Measurements from ENCODE around the gene REPS1.
"Not testable (repeated sequence)": the region's sequence is repeated elsewhere in the genome, so short reads cannot be mapped to it uniquely, and the experiment has no call there.

Gene REPS1

DNA sequence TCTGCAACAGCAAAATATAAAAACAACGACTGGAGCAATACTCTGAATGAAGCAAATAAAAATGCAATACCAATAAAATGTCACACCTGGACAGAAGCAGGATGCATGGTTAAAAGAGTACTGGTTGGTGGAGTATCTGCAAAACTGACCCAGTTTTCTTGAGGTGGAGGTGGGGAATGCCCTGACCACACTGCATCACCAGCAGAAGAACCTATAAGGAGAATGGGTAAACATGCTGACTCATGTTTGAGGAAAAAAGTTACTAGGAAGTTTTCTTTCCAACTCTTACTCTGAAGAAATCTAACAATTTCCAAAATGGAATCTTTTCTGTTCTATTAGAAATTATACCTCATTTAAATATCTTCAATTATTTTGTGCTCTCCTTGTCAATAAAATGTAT lies 43.6 kb downstream of the REPS1 start:
- intact Hi-C loops (cut with DNase I): no loop called here
- no peak for DNase-seq

DNA sequence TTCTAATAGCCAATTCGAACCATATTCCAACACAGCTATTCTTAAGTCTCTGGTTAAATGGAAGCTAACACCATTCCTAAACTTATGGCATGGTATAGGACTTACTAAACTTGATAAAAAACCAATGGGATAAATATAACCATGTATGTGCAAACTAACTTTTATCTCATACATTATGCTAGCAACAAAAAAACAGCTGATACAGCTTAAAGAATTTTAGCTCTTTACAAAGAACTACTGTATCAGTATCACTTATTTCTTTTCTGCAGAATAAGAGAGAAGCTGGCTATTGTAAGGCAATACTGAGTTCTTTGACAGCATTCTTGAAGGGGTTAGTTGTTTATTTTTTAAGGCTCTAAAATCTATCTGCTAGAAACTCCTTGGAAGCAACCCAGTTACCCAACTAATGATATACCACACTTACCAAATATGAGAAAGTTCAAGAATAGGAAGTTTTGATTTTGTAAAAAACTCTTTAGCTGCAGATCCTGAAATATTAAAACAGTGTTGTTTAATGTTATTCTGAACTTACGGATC lies 44.9 kb downstream of the REPS1 start:
- intact Hi-C loops (cut with DNase I): no loop called here
- DNase-seq: no peak

- DNase-seq; intact Hi-C loops (cut with DNase I): not testable (repeated sequence)
Measured at GRCh38 chr6:138936873-138937272, 51.2 kb downstream of the REPS1 start.

GRCh38 chr6:138931660-138932059 lies 56.4 kb downstream of the REPS1 start:
- intact Hi-C loops (cut with DNase I): no loop called here
- DNase-seq: no peak

GRCh38 chr6:138926579-138926978 lies 61.5 kb downstream of the REPS1 start:
- DNase-seq: no peak
- intact Hi-C loops (cut with DNase I): no loop called here

DNA sequence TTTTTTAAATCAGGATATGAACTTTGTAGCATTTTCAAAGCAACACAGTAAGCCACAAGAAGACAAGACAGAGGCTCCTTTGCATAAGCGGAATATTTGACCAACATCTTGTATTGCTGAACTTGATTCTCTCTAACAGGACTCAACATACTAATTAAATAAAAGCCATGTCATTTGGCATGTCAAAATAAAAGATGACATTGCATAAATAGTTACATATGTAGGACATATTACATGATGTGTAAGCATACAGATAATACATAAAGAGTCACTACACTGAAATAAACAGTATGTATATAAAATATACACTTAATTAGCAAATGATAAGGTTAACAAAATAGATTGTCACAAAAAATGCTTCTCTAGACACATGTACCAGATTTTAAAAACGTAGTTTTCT lies 62.2 kb downstream of the REPS1 start:
- no peak for DNase-seq
- intact Hi-C loops (cut with DNase I): no loop called here

DNA sequence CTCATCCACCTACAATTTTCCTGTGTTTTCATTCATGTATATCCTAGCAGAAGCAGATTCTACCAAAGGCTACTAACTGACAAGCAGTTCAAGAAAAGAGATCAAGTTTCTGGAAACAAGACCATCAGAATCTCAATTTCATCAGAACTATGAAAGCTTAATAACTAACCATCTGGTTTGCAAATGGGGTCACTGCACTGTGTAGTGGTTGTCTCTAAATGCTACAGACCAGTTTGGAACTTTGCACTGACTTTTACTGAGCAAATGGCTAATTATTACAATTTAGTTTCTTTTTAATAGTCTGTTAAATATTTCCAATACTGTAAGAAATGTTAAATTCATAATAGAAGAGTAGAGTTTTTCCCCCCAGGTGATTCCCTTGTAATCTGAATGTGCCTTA lies 64.5 kb downstream of the REPS1 start:
- intact Hi-C loops (cut with DNase I): no loop called here
- no peak for DNase-seq

DNA sequence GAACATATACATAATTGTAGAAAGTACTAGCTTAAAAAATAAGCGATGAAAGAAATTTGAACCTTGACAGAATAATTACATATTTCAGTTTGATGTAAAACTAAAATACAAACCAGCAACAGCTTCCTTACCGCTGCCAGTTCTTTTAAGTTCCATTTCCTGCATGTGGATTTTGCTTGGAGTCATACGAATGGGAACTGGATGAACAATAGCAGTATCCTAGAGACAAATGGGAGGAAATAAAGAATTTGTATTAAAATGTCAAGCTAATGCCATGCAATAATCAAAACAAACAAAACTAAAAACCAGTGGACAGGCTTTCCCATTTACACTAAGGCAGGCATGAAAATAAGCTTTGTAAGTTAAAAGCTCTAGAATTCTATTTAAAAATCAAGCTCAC lies 67.1 kb downstream of the REPS1 start:
- intact Hi-C loops (cut with DNase I): no loop called here
- DNase-seq: no peak

- intact Hi-C loops (cut with DNase I): no loop called here
- no peak for DNase-seq
Measured at GRCh38 chr6:138914701-138915100, 73.4 kb downstream of the REPS1 start.

DNA sequence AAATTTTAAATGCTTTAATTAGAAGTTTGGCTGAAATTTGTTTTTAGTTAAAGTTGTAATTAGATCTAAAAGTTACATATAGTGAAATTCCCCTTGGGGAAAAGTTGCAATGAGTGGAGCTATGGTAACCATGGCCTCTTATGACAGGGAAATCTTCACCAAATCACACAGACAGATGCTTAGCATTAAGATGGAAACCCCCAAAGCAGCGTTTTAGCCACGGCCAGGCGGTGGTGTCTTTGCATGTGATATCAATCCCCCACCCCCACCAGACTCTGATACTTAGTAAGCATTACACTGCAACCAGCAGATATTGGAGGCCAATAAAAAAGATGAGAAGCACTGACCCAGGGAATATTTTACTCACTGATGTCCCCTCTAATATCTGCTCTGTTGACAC lies 75.7 kb downstream of the REPS1 start:
- no peak for DNase-seq
- intact Hi-C loops (cut with DNase I): no loop called here

DNA sequence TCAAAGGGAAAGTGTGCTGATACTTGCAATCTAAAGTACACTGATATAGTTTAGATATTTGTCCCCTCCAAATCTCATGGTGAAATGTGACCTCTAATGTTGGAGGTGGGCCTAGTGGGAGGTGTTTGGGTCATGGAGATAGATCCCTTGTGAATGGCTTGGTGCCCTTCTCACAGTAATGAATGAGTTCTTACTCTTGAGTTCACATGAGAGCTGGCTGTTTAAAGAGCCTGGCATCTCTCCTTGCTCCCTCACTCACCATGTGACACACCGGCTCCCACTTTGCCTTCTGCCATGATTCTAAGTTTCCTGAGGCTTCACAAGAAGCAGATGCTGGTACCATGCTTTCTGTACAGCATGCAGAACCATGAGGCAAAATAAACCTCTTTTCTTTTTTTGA lies 78.1 kb downstream of the REPS1 start:
- no peak for DNase-seq
- intact Hi-C loops (cut with DNase I): no loop called here

DNA sequence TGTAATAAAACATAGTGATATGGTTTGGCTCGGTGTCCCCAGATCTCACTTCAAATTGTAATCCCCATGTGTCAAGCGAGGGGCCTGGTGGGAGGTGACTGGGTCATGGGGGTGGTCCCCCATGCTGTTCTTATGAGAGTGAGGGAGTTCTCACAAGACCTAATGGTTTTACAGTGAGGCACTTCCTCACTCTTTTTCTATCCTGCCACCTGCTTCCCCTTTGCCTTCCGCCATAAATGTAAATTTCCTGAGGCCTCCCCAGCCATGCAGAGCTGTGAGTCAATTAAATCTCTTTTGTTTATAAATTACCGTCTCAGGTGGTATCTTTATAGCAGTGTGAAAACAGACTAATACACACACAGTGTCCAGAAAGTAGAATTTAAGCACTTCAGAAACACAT lies 78.5 kb downstream of the REPS1 start:
- intact Hi-C loops (cut with DNase I): no loop called here

GRCh38 chr6:138907167-138907566 lies 80.9 kb downstream of the REPS1 start:
- intact Hi-C loops (cut with DNase I): no loop called here
- no peak for DNase-seq

More for the DNA sequence above, 78.5 kb downstream of the REPS1 start:
- DNase-seq: no peak

DNA sequence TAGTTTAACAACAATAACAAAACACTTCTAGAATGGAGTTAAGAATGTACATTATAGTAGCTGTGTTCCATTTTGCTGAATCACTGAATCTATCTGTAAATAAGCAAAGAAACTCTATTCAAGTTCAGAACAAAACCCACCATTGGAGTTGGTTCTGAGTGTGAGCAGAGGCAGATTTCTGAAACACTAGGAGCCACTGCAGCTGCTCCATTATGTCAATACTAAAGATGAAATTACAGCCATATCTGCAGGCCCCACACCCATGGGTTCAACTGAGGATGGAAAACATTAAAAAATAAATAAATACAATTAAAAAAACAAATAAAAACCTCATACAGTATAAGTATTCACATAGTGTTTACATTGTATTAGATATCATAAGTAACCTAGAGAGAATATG lies 91.0 kb downstream of the REPS1 start:
- intact Hi-C loops (cut with DNase I): no loop called here
- no peak for DNase-seq

DNA sequence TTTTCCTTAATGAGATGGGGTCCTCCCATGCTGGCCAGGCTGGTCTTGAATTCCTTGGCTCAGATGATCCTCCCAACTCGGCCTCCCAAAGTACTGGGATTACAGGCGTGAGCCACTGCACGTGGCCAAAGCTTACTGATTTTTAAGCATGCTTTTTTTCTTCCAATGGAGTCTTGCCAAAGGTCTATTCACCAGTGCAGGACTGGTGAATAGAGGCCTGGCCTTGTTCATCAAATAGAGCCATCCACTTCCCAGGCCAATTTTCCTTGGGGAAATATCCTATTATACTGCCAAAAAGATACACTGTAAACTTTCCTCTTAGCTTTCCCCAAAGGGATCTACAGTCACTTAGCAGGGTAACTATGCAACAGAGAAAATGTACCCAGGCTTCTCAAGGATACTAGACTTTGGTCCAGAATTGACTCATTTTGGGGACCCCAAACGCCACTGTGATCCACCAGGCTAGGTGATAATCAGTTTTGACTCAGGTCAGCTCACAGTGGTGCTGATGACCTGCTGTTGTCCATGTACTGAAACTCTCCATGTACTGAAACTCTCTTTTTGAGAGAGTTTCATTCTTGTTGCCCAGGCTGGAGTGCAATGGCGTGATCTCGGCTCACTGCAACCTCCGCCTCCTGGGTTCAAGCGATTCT lies 91.8 kb downstream of the REPS1 start:
- intact Hi-C loops (cut with DNase I): no loop called here
- DNase-seq: no peak

DNA sequence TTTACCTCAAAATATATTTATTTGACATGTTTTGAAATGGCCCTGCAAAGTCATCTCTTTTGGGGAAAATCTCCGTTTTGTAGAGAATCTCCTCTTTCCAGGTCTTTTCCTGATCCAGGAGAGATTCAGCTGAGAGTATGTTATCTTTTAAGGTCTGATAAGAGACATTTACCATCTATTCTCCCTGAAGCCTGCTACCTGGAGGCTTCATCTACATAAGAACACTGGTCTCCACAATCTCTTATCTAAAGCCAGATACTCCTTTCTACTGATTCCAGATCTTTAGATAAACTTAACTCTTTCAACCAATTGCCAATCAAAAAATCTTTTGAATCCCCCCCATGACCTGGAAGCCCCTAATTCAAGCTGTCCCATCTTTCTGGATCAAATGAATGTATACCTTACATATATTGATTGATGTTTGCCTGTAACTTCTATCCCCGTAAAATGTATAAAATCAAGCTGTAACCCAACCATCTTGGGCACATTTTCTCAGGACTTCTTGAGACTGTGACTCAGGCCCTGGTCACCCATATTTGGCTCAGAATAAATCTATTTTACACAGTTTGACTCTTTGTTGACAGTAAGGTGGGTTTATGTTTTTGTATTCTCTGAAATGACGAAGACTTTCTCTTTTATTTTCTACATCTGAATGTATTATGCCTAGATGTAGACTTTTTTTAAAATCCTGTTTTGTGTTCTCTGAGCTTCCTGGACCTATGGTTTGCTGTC lies 96.6 kb downstream of the REPS1 start:
- DNase-seq: no peak
- intact Hi-C loops (cut with DNase I): no loop called here

GRCh38 chr6:138885156-138885819 lies 102.8 kb downstream of the REPS1 start:
- DNase-seq: no peak
- intact Hi-C loops (cut with DNase I): no loop called here

DNA sequence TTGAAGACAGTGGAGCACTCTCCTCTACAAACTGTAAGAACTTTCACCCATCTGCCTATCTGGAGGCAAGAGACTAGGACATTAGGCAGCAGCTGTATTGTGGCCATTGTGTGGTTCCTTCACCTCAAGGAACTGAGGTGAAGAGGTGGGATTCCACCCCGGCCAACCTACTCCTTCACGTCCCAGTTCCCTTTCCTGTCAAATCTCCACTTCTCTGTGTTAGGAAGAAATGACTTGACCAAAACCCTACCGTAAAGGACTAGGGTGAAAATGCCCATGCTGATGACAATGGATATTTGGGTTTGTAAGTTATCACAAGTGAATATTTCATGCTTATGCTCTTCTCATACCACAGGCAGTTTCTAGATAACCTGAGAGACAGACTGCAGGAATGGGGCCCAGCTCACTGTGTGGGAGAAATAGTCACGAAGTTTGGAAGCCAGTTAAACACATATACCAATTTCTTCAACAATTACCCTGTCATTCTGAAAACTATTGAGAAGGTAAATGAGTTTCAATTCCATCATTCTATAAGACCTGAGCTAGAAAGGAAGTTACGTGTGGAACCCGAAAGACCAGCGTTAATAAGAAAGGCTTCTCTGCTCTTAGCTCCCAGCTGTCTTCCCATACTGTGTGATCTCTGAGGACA lies 105.6 kb downstream of the REPS1 start:
- DNase-seq: no peak
- intact Hi-C loops (cut with DNase I): no loop called here

DNA sequence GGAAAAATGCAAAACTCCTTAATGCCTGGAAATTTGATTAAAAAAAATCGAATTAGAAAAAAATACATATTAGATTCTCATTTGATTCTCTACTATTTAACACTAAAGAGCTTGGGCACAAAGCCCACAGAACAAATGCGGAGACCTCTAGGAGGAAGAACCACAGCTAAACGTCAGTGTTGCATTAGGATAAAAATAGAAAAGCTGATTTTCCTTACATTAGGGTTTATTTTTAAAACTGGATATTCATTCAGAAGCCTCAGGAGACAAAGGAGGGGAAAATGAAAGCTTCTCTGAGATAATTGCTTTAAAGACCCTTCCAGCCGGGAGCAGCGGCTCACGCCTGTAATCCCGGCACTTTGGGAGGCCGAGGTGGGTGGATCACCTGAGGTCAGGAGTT lies 114.9 kb downstream of the REPS1 start:
- intact Hi-C loops (cut with DNase I): no loop called here
- DNase-seq: no peak

DNA sequence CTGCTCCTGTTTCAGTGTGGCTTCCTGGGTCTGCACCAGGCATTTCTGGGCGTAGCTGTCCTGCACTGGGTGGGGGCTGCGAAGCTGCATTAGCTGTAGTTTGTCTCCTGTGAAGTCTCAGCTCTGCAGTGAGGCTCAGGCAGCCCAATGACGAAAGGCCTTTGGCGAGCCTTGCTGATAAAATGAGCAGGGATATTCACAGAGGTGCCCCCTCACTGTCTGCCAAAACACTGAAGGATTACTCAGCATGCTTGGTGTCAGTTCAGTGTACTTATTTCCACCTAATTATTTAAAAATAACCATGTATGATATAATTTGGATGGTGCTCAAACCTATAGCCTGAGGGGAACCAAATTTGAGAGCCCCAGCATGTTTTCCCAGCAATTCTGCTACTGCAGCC lies 118.7 kb downstream of the REPS1 start:
- DNase-seq: peak in 2 of 10 donors; percentile 15 to 84
- intact Hi-C loops (cut with DNase I): no loop called here

- no peak for DNase-seq
- intact Hi-C loops (cut with DNase I): no loop called here
Measured at GRCh38 chr6:138868181-138868580, 119.9 kb downstream of the REPS1 start.

Data from posterior cingulate gyrus (tissue), 11 donors.